Mesothelial cell of epicardium (in vitro differentiated cells): ENCODE data around the gene ATXN7L1. TPM values are rescaled to one million over a fixed set of nuclear protein-coding genes. Genes with fewer than 3 reads are reported as not detected.
"Not testable (repeated sequence)": the region's sequence is repeated elsewhere in the genome, so short reads cannot be mapped to it uniquely, and the experiment has no call there.

ENCODE experiments used
- DNase-seq, 2 experiments: peaks; one replicate each; pipeline ENCODE4 v3.0.0; 2021; ENCODE audit warnings: low spot score in 2 of 2; ENCODE audit not compliant: unreplicated experiment in 2 of 2
- H3K27ac Mint-ChIP-seq: 2 replicates; pipeline ENCODE4 v1.8.0; 2021; ENCODE audit warnings: mixed read lengths
- H3K27me3 Mint-ChIP-seq: 2 replicates; pipeline ENCODE4 v1.8.0; 2021; ENCODE audit warnings: low read depth, mixed read lengths
- H3K36me3 Mint-ChIP-seq: 2 replicates; pipeline ENCODE4 v1.8.0; 2021; ENCODE audit warnings: mixed read lengths
- H3K4me1 Mint-ChIP-seq: 2 replicates; pipeline ENCODE4 v1.8.0; 2021; ENCODE audit warnings: mixed read lengths
- H3K4me3 Mint-ChIP-seq: 2 replicates; pipeline ENCODE4 v1.8.0; 2021; ENCODE audit warnings: mild to moderate bottlenecking, moderate library complexity, mixed read lengths
- H3K9me3 Mint-ChIP-seq: 2 replicates; pipeline ENCODE4 v1.8.0; 2021; ENCODE audit warnings: mixed read lengths
- CTCF ChIP-seq: fragments of 200-600 bp; sonication (generic); IDR thresholded peaks from one replicate; pipeline ENCODE4 v1.5.0; 2021; ENCODE audit warnings: antibody characterized with exemption; ENCODE audit not compliant: unreplicated experiment
- total RNA-seq: library from RNA; stranded (reverse); gene quantifications from 3 replicates; pipeline ENCODE4 v1.2.1, GENCODE V29; 2021

ATXN7L1 gene
- total RNA-seq, 1 donor from 2014 or later, result 18.0 TPM

GRCh38 chr7:105890290-105890997 lies 14.0 kb upstream of the ATXN7L1 start:
- Mint-ChIP-seq H3K27me3 (peaks cover 6% of the 10 kb centered on the region), H3K27ac (no peak overlapping the region), H3K36me3 (no peaks in the 10 kb centered on the region), H3K4me3 (no peak overlapping the region), H3K9me3 (no peaks in the 10 kb centered on the region), H3K4me1 (peaks cover 5% of the 10 kb centered on the region)
- TF ChIP-seq CTCF, result no peak
- DNase-seq, result no peak

- TF ChIP-seq CTCF, result no peak
- H3K27ac Mint-ChIP-seq, result no peak overlapping the region
- no peaks in the 10 kb centered on the region for H3K9me3 Mint-ChIP-seq
- DNase-seq, result no peak
- H3K36me3 Mint-ChIP-seq, result no peaks in the 10 kb centered on the region
- H3K4me3 Mint-ChIP-seq, result no peak overlapping the region
- H3K4me1 Mint-ChIP-seq, result peaks cover 7% of the 10 kb centered on the region
- H3K27me3 Mint-ChIP-seq, result no peaks in the 10 kb centered on the region
Observed at GRCh38 chr7:105887569-105888189, 11.3 kb upstream of the ATXN7L1 start.

- Mint-ChIP-seq H3K4me1 (peaks cover 7% of the 10 kb centered on the region), H3K9me3 (no peaks in the 10 kb centered on the region), H3K36me3 (no peaks in the 10 kb centered on the region), H3K27ac (no peak overlapping the region), H3K4me3 (no peak overlapping the region), H3K27me3 (no peaks in the 10 kb centered on the region)
- no peak for TF ChIP-seq CTCF
- no peak for DNase-seq
Observed at GRCh38 chr7:105886776-105887175, 10.4 kb upstream of the ATXN7L1 start.

- TF ChIP-seq CTCF, result no peak
- H3K4me1 Mint-ChIP-seq, result peaks cover 7% of the 10 kb centered on the region
- no peaks in the 10 kb centered on the region for H3K27me3 Mint-ChIP-seq
- H3K4me3 Mint-ChIP-seq, result no peak overlapping the region
- DNase-seq, result no peak
- no peaks in the 10 kb centered on the region for H3K9me3 Mint-ChIP-seq
- H3K27ac Mint-ChIP-seq, result no peak overlapping the region
- no peaks in the 10 kb centered on the region for H3K36me3 Mint-ChIP-seq
Observed at GRCh38 chr7:105885387-105886111, 9.2 kb upstream of the ATXN7L1 start.

- H3K9me3 Mint-ChIP-seq, H3K36me3 Mint-ChIP-seq, H3K27ac Mint-ChIP-seq, H3K4me1 Mint-ChIP-seq, DNase-seq, H3K4me3 Mint-ChIP-seq: not testable (repeated sequence)
- peaks cover 13% of the 10 kb centered on the region for H3K27me3 Mint-ChIP-seq
Observed at GRCh38 chr7:105883179-105883578, 6.8 kb upstream of the ATXN7L1 start.

GRCh38 chr7:105881439-105881838 lies 5.0 kb upstream of the ATXN7L1 start:
- DNase-seq, result no peak
- Mint-ChIP-seq H3K36me3 (no peaks in the 10 kb centered on the region), H3K27ac (no peak overlapping the region), H3K4me3 (no peak overlapping the region), H3K4me1 (peaks cover 11% of the 10 kb centered on the region), H3K27me3 (peaks cover 23% of the 10 kb centered on the region), H3K9me3 (no peaks in the 10 kb centered on the region)
- no peak for TF ChIP-seq CTCF
